ENCODE results near the gene EXOC3L1.

Gene EXOC3L1

GRCh38 chr16:67163164-67163998 lies 26.6 kb downstream of the EXOC3L1 start:
- no peak for DNase-seq (ENCODE audit: low read depth in 2 of 2)

- no peak for DNase-seq (ENCODE audit: low read depth in 2 of 2)
Measured at GRCh38 chr16:67162506-67163163, 27.3 kb downstream of the EXOC3L1 start.

DNA sequence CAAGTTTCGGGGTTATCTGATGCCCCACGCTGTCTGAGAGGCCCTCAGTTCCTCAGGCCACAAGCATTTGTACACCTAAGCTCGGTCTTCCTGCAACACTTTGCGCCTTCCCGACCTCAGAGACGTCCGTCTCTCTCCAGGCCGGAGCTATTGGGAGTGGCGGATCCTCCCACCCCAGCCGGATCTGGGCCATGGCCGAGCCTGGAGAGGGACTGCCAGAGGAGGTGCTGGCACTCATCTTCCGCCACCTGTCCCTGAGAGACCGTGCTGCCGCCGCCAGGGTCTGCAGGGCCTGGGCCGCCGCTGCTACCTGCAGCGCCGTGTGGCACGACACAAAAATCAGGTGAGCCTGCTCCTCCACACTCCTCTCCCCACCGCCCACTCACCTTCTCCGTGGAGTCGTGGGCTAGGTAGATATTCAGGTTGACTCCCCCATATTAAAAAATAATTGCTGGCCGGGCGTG lies 28.3 kb downstream of the EXOC3L1 start:
- DNase-seq (ENCODE audit: low read depth in 2 of 2), result no peak

GRCh38 chr16:67158637-67159600 lies 31.0 kb downstream of the EXOC3L1 start:
- DNase-seq (ENCODE audit: low read depth in 2 of 2), result peak; percentile 67 to 76

DNA sequence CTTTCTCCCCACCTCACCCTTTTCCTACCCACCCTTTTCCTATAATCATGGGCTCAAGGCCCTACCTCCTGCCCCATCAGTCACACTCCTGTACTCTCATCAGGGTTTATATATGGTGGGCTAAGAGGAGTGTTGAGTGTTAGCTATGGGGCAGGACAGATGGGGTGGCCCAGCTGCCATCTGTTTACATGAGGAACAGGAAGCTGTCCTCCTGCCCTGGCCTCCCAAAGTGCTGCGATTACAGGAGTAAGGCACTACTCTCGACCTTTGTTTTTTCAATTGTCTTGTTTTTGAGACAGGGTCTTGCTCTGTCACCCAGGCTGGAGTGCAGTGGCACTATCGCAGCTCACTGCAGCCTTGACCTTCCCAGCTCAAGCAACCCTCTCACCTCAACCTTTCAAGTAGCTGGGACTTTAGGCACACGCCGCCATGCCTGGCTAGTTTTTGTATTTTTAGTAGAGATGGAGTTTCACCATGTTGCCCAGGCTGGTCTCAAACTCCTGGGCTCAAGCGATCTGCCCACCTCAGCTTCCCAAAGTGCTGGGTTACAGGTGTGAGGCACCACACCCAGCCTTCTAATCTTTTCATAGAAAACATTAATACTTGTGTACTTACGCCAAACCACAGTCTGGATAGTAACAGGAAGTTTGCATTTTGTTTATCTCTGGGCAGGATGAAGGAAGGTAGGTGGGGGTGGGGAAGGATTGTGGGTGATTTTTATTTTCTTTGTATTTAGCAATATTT lies 31.9 kb downstream of the EXOC3L1 start:
- no peak for DNase-seq (ENCODE audit: low read depth in 2 of 2)

DNA sequence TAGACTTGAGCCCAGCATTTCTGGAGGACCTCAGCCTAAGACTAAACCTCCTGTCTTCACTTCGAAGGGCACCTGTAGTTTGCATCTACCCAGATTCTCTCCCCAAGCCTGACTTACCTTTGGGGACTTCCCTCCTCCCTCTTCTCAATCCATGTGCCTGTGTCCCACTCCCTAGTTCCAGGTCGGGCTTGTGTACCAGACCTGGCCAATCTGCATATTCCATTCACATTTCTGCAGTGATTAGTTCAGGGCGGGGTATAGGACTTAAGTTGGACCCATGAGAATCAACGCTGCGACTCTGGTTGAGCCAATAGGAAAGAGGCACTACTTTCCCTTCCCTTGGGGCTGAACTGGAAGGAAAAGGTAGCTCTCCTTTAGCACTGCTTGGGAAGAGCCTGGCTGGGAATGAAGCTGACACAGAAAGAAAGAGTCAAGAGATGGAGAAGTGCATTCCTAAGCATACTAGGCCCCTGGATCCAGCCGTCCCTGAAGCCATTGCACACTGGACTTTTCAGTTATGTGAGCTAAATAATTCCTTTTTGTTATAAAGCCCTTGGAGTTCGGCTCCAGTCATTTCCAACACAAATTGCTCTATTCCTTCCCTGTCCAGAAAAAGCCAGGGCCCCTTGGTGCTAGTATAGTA lies 32.7 kb downstream of the EXOC3L1 start:
- no peak for DNase-seq (ENCODE audit: low read depth in 2 of 2)

- DNase-seq (ENCODE audit: low read depth in 2 of 2), result no peak
Measured at GRCh38 chr16:67156143-67156844, 33.6 kb downstream of the EXOC3L1 start.

DNA sequence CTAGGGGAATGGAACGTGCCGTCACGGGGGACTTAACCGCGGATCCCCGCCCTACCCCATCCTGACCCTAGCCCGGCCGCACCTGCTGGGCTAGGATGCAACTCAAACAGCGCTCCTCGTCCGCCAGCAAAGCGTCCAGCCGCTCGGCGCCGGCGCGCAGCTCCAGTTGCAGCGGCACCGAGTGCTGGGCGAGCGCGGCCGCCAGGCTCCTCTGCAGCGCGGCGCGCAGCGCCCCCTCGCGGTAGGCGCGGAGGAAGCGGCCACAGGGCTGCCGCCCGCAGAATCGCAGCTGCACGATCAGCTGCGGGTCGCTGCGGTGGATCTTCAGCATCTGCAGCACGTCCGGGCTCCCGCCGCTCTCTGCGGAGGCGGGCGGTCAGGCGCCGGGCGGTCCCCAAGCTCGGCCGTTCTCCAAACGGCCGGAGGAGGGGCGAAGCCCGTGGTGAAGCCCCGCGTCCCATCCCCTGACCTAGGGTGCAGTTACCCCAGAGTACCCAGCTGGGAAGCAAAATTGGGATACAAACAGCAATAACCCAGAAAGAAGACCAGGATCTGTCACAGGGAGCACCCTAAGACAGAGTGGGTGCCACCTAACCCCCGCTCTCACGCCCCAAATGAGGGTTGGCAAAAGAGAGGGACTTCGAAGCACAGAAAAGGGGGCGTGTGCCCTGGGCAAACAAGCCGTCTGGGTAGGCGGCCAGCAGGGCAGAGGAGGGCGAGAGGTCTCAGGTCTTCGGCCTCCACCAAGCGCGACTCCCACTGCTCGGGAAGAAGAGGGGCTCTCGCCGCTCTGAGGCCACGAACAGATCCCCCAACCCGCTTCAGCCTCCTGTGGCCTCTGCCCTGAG lies 34.4 kb downstream of the EXOC3L1 start:
- DNase-seq (ENCODE audit: low read depth in 2 of 2), result peak; percentile 72 to 83

DNA sequence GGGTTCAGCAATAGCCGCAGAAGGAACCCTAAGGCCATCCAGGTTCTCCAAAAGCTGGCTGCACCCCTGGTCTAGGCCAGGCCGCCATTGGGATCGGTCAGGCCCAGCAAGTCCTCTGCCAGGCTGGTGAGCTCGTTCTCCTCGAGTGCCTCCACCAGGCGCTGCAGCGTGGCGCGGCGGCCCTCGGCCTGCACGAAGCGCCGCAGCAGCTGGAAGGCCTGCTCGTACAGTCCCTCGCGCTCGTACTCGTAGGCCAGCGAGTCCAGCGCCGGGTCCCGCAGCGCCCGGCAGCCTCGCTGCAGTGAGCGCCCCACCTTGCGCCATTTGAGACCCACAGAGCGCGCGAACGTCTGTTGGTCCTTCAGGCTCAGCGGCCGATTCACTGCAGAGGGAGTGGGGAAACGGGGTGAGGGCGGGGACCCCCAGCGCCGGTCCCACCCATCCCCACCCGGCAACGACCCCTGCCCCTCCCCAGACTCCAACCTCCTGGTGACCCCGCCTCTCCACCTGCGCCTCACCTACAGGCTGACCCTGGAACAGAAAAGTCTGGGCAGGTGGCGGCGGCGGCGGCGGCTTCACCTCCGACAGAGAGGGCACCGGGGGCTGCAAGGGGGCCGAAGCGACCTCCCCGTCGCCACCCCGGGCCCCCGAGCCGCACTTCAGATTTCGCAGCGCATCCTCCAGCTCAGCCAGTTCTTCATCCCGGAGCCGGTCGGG lies 35.2 kb downstream of the EXOC3L1 start:
- no peak for DNase-seq (ENCODE audit: low read depth in 2 of 2)

- no peak for DNase-seq (ENCODE audit: low read depth in 2 of 2)
Measured at GRCh38 chr16:67151431-67152097, 38.4 kb downstream of the EXOC3L1 start.

DNA sequence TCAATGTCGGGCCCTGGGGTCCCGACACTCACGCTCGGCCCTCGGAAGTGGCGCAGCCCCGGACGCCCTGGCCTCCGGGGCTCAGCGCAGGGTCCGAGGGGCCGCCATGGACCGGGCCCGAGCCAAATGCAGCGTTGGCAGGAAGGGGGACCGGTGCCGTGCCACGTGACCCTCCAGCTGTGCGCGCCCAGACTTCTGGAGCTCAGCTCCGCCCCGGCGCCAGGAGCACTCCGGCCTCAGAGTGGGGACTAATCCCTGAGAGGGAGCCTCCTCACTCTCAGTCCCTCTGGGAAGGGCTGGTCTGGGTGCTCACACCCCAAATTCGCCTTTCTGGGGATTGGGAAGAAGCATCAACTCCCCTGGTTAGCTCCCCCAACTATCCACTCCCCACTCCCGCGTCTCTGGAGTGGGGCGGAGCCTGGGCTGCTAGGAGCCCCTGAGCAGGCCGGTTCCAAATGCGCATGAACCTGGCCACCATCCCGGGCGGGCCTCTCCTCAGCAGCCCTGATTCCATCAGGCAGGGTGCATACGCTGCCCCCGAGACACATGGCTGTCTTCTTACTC lies 39.0 kb downstream of the EXOC3L1 start, which contains the start of gene B3GNT9:
TSS of gene B3GNT9 (minus strand) at position 166 of the 564 bp plus-strand sequence. CDS start 513 bp downstream, outside the sequence.
- no peak for DNase-seq (ENCODE audit: low read depth in 2 of 2)

DNA sequence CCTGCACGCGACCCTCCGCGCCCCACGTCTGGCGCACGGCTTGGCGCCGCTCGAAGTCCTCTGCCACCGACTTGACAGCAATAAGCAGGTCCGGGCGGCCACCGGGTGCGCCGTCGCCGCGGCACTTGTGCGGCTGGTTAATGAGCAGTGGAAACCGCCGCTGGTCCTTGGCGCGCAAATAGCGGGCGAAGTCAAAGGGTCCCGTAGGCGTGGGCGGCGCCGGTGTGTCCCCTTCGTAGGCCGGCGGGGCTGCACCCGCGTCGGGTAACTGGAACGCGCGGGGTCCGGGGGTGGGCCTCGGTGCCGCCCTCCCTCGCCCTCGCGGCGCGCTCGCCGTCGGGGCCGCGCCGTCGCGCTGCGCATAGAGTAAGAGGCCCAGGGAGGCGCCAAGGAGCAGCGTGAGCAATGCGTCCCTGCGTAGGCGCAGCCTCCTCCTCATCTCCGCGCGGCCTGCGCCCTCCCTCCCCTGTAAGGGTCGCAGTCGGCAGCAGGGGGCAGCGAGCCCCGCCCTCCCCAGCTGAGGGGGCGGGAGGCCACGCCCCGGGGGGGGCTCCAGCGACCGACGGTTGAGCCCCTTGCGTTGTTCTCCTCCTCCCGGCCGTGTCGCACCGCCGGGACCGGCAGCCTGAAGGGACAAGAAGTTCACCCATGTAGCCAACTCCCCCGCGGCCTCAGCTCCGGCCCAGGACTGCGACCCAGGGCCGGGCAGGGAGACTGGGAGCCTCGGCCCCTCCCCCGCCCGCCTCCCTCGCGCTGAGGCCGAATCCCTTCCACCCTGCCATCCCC lies 39.7 kb downstream of the EXOC3L1 start:
- DNase-seq (ENCODE audit: low read depth in 2 of 2), result no peak

- no peak for DNase-seq (ENCODE audit: low read depth in 2 of 2)
Measured at GRCh38 chr16:67149276-67150046, 40.5 kb downstream of the EXOC3L1 start.

GRCh38 chr16:67148656-67149275 lies 41.2 kb downstream of the EXOC3L1 start:
- no peak for DNase-seq (ENCODE audit: low read depth in 2 of 2)

DNA sequence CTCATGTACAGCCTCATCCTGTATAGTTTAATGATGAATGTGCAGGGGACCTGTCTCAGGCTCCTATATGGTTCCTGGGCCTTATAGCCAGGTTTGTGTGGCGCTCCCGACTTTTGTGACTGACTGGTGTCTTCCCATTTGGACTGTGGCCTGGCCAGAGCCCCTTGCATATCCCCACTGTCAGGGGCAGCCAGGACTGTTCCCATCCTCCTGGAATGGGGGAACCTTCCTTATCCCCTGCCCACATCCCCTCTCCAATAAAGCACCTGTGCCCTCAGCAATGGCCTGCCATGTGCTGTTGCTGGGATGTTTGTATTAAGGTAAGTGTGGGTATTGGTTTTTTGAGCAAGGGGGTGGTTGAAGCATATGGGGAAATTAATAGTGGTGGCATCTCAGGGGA lies 41.7 kb downstream of the EXOC3L1 start:
- no peak for DNase-seq (ENCODE audit: low read depth in 2 of 2)
